GM12878 (cell line): Measurements from ENCODE around the gene CHCHD3. TPM values are rescaled to one million over a fixed set of nuclear protein-coding genes. Genes with fewer than 3 reads are reported as not detected.

Source experiments
- ATAC-seq: fragments of 200-7000 bp; cut with Tn5 transposase; 3 replicates; pipeline ENCODE4 v1.9.1; 2020; ENCODE audit warnings: mild to moderate bottlenecking, moderate library complexity
- BruUV-seq: library from RNA; stranded (reverse); fragments of 400-500 nt; replicated peaks from 2 replicates; lab custom pipeline; 2021; lab: Mats Ljungman, UMichigan
- CTCF ChIA-PET: fragments of 300-600 bp; sonication (Branson Sonifier 250); formaldehyde crosslinking; extraction: SDS; loops from one replicate; lab custom pipeline; 2021; ENCODE audit warnings: inconsistent platforms; lab: Yijun Ruan, JAX
- POLR2A ChIA-PET: fragments of 350-600 bp; formaldehyde crosslinking; extraction: SDS; loops from one replicate; lab custom pipeline; 2021; ENCODE audit warnings: inconsistent platforms; lab: Charles Lee
- RAD21 ChIA-PET: fragments of 300-600 bp; sonication (Branson Sonifier 250); formaldehyde crosslinking; loops from one replicate; lab custom pipeline; 2023; ENCODE audit warnings: antibody characterized with exemption; ENCODE audit not compliant: unreplicated experiment; lab: Charles Lee
- SMC1A ChIA-PET: fragments of 300-600 bp; sonication (Branson Sonifier 250); formaldehyde crosslinking; loops from one replicate; lab custom pipeline; 2023; ENCODE audit not compliant: unreplicated experiment, uncharacterized antibody; lab: Charles Lee
- DNase-seq: peaks from one replicate; pipeline ENCODE4 v3.0.0-alpha.2; 2011; ENCODE audit warnings: low read depth, low spot score
- FAIRE-seq: peaks from 3 replicates; lab custom pipeline; 2011; peaks lifted over from hg19 to GRCh38; lab: Jason Lieb, UNC
- H2AFZ ChIP-seq: 2 replicates; pipeline ENCODE4 v1.6.0; 2011; ENCODE audit warnings: low read depth, low read length, control low read depth; ENCODE audit not compliant: control insufficient read depth
- H3K27ac ChIP-seq: 2 replicates; pipeline ENCODE4 v1.5.1; 2011; ENCODE audit warnings: control low read depth; ENCODE audit not compliant: control insufficient read depth, insufficient read depth
- H3K27me3 ChIP-seq, 2 experiments: replicated peaks in 1 of 2; 2 replicates each; pipeline versions ENCODE4 v1.6.0 to v1.6.1; 2011; ENCODE audit warnings: low read length in 1 of 2; ENCODE audit not compliant: control insufficient read depth in 2 of 2, insufficient read depth in 2 of 2
- H3K36me3 ChIP-seq, 2 experiments: 2 replicates each; pipeline ENCODE4 v1.5.1; 2011; ENCODE audit warnings: low read length in 1 of 2; ENCODE audit not compliant: control insufficient read depth in 2 of 2, insufficient read depth in 2 of 2
- H3K4me1 ChIP-seq: 2 replicates; pipeline ENCODE4 v1.6.1; 2011; ENCODE audit warnings: mild to moderate bottlenecking, low read length, moderate library complexity, mixed read lengths; ENCODE audit not compliant: control insufficient read depth, insufficient read depth
- H3K4me2 ChIP-seq: 2 replicates; pipeline ENCODE4 v1.6.0; 2011; ENCODE audit warnings: control low read depth; ENCODE audit not compliant: control insufficient read depth, insufficient read depth
- H3K4me3 ChIP-seq: fragments of 200-600 bp; sonication (generic); 2 replicates; pipeline ENCODE4 v1.5.1; 2016
- H3K79me2 ChIP-seq: 2 replicates; pipeline ENCODE4 v1.6.0; 2011; ENCODE audit warnings: low read length; ENCODE audit not compliant: control insufficient read depth, insufficient read depth
- H3K9ac ChIP-seq: 2 replicates; pipeline ENCODE4 v1.8.0; 2011; ENCODE audit warnings: low read length, control low read depth, mixed read lengths; ENCODE audit not compliant: control insufficient read depth, insufficient read depth
- H3K9me3 ChIP-seq: replicated peaks from 3 replicates; pipeline ENCODE4 v1.5.1; 2011; ENCODE audit warnings: mild to moderate bottlenecking, low read length; ENCODE audit not compliant: control insufficient read depth, insufficient read depth
- H4K20me1 ChIP-seq: 2 replicates; pipeline ENCODE4 v1.6.0; 2011; ENCODE audit not compliant: control insufficient read depth, insufficient read depth
- ASH2L ChIP-seq: fragments of 300-600, 200-600 bp; sonication (generic); IDR thresholded peaks from 2 replicates; pipeline ENCODE4 v1.6.1; 2017; ENCODE audit warnings: low read depth, mild to moderate bottlenecking, borderline replicate concordance
- DPF2 ChIP-seq: fragments of 450-650 bp; IDR thresholded peaks from 2 replicates; pipeline ENCODE4 v1.6.1; 2017; ENCODE audit warnings: mild to moderate bottlenecking
- EGR1 ChIP-seq, 2 experiments: IDR thresholded peaks; 1 replicate in 1 of 2; 2 replicates in 1 of 2; pipeline ENCODE4 v1.6.1; 2011 to 2012; ENCODE audit warnings: low read depth in 2 of 2, low read length in 2 of 2, borderline replicate concordance in 1 of 2, mild to moderate bottlenecking in 1 of 2, moderate library complexity in 1 of 2
- FOXK2 ChIP-seq: fragments of 450-650 bp; IDR thresholded peaks from 2 replicates; pipeline ENCODE4 v1.6.1; 2017; ENCODE audit warnings: mild to moderate bottlenecking, moderate library complexity
- GABPA ChIP-seq: IDR thresholded peaks from 2 replicates; pipeline ENCODE4 v1.6.1; 2014; ENCODE audit warnings: antibody characterized with exemption, low read depth, mild to moderate bottlenecking, inconsistent platforms
- IRF4 ChIP-seq: IDR thresholded peaks from 2 replicates; pipeline ENCODE4 v1.6.1; 2011; ENCODE audit warnings: low read depth, low read length
- MEF2A ChIP-seq: IDR thresholded peaks from 2 replicates; pipeline ENCODE4 v1.6.1; 2011; ENCODE audit warnings: low read depth, mild to moderate bottlenecking, low read length, moderate library complexity; ENCODE audit not compliant: insufficient read depth
- NFIC ChIP-seq: IDR thresholded peaks from 2 replicates; pipeline ENCODE4 v1.6.1; 2012; ENCODE audit warnings: low read depth, mild to moderate bottlenecking, inconsistent platforms, low read length, moderate library complexity
- NFYA ChIP-seq: IDR thresholded peaks from 2 replicates; pipeline ENCODE4 v1.6.1; 2011; ENCODE audit warnings: low read depth, mild to moderate bottlenecking, low read length, improper control_type of control experiment, borderline replicate concordance
- POLR2A ChIP-seq: IDR thresholded peaks from 2 replicates; pipeline ENCODE4 v1.6.1; 2011; ENCODE audit warnings: low read depth, mild to moderate bottlenecking, low read length
- RAD21 ChIP-seq: IDR thresholded peaks from 2 replicates; pipeline ENCODE4 v1.6.1; 2011; ENCODE audit warnings: mild to moderate bottlenecking, low read depth, low read length, moderate library complexity; ENCODE audit not compliant: insufficient read depth
- SMC3 ChIP-seq: IDR thresholded peaks from 2 replicates; pipeline ENCODE4 v1.6.1; 2011; ENCODE audit warnings: low read length, improper control_type of control experiment, borderline replicate concordance
- ZNF24 ChIP-seq: fragments of 450-650 bp; IDR thresholded peaks from 2 replicates; pipeline ENCODE4 v1.6.1; 2017; ENCODE audit warnings: antibody characterized with exemption, mild to moderate bottlenecking
- WGBS: methylation state at CpG from one replicate; pipeline ENCODE4 v1.1.6; 2016; ENCODE audit warnings: low lambda C conversion rate; ENCODE audit not compliant: insufficient replicate concordance, insufficient coverage; ENCODE audit errors: missing lambda C conversion rate; 5-methylcytosine and 5-hydroxymethylcytosine counted together
- in situ Hi-C: fragments of 300-500 bp; cut with MboI; formaldehyde crosslinking; loops from 9 replicates; pipeline ENCODE4 v1.14.3; 2018; ENCODE audit warnings: mixed read lengths
- intact Hi-C: fragments of 100-400 bp; cut with micrococcal nuclease; formaldehyde crosslinking; loops from one replicate; pipeline ENCODE4 v1.14.2; 2022; ENCODE audit not compliant: unreplicated experiment
- polyA plus RNA-seq, 11 experiments: library from polyadenylated mRNA; depleted of rRNA in 4 of 11; unstranded in 6 of 11; stranded (reverse) in 5 of 11; fragments of >200 nt; fragmentation: Nextera tagmentation in 4 of 11; fragmentation: Illumina TruSeq in 1 of 11; extraction: Ambion mirVana in 4 of 11; extraction: Trizol in 1 of 11; gene quantifications; 1 replicate in 1 of 11; 2 replicates in 10 of 11; pipeline versions ENCODE4 v1.2.1 to v1.2.3, GENCODE V29; 2011 to 2016; ENCODE audit warnings: inconsistent platforms in 2 of 11, missing spikeins in 2 of 11, low read depth in 1 of 11
- total RNA-seq, 4 experiments: library from RNA; depleted of rRNA in 3 of 4; stranded (reverse); fragments of >200 nt in 3 of 4; fragmentation: Illumina TruSeq in 1 of 4; extraction: Trizol in 1 of 4; gene quantifications; 2 replicates each; pipeline versions ENCODE4 v1.2.1 to v1.2.3, GENCODE V29; 2013 to 2021
- TF ChIP-seq, protein P1 (sequence below): fragments of 450-650 bp; IDR thresholded peaks from 2 replicates; pipeline ENCODE4 v1.6.1; 2016; ENCODE audit warnings: mild to moderate bottlenecking
- TF ChIP-seq, protein P2 (sequence below): IDR thresholded peaks from 2 replicates; pipeline ENCODE4 v1.6.1; 2012; ENCODE audit warnings: improper control_type of control experiment, low read depth, low read length; ENCODE audit not compliant: insufficient replicate concordance

CHCHD3 gene
- total and polyA plus RNA-seq, 10 of the 15 experiments (the other 5 are each of a cell fraction or from before 2014, with no cell fraction given): 38.3 to 178 (median 96.2) TPM

DNA sequence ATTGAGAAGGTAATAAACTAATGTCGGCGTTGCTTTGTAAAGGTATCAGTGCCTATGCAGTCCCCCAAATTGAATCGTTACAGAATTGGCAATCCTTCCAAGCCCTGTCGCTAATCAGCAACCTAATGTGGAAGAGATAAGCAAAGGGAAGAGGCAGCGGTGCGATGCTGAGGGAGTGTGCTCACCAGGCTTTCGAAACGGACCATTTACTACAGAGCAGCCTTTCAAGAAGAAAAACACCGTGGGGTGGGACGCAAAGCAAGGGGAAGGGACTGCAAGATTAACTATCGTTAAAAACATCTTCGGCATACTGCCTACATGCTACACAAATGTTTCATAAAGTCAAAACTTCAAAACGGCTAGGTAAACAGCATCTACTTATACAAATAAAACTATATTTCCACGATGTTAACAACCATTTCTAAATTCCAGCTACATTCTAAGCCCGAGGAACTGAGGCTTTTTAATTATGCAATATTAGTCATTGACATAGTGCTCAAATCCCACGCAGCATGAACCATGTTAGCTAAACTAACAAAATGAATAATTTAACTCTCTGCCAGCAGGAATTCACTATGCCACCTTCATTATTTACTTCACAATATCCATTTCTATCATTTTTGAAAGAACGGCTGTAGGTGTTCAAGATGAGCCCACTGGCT is 85.2 kb downstream of the CHCHD3 start:
- WGBS: 97% methylated on average over 17 of the region's 17 CpGs
- no peak for FAIRE-seq
- Histone ChIP-seq H3K9me3 (no peaks in the 10 kb centered on the region), H3K4me2 (no peak overlapping the region), H3K9ac (no peak overlapping the region), H4K20me1 (no peaks in the 10 kb centered on the region), H2AFZ (no peak overlapping the region), H3K79me2 (peaks cover 12% of the 10 kb centered on the region), H3K27ac (no peak overlapping the region), H3K4me3 (no peak overlapping the region), H3K4me1 (no peaks in the 10 kb centered on the region), H3K27me3 (no peaks in the 10 kb centered on the region), H3K36me3 (no peaks in the 10 kb centered on the region; a peak in 1 of 4 replicates)
- ChIA-PET POLR2A (no interaction called here), SMC1A (interaction anchor here (0.7 to 5.2 kb wide), 4 partner anchors 8 to 16 kb away, joined by 3 to 27 read pairs (median 4); no protein-coding TSS in a partner anchor), CTCF (interaction anchor here (0.6 to 1.7 kb wide), 2 partner anchors 105 to 204 kb away, joined by 3 read pairs; no protein-coding TSS in a partner anchor), RAD21 (no interaction called here)
- no peak for ATAC-seq
- in situ Hi-C loops (no loop called here), intact Hi-C loops (no loop called here)
- no TSS peak for BruUV-seq
- no peak for DNase-seq
- TF ChIP-seq, protein P1, sequence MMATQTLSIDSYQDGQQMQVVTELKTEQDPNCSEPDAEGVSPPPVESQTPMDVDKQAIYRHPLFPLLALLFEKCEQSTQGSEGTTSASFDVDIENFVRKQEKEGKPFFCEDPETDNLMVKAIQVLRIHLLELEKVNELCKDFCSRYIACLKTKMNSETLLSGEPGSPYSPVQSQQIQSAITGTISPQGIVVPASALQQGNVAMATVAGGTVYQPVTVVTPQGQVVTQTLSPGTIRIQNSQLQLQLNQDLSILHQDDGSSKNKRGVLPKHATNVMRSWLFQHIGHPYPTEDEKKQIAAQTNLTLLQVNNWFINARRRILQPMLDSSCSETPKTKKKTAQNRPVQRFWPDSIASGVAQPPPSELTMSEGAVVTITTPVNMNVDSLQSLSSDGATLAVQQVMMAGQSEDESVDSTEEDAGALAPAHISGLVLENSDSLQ: no peak
- no peak for TF ChIP-seq EGR1 (IDR thresholded peaks at IDR 0.05; ENCODE audit: borderline replicate concordance in 1 of 2, low read depth in 2 of 2, low read length in 2 of 2)
- TF ChIP-seq NFYA: no peak
- no peak for TF ChIP-seq FOXK2
- no peak for TF ChIP-seq POLR2A
- TF ChIP-seq IRF4: no peak
- TF ChIP-seq RAD21: no peak
- no peak for TF ChIP-seq DPF2
- TF ChIP-seq ZNF24: no peak
- TF ChIP-seq GABPA: no peak
- TF ChIP-seq, protein P2, sequence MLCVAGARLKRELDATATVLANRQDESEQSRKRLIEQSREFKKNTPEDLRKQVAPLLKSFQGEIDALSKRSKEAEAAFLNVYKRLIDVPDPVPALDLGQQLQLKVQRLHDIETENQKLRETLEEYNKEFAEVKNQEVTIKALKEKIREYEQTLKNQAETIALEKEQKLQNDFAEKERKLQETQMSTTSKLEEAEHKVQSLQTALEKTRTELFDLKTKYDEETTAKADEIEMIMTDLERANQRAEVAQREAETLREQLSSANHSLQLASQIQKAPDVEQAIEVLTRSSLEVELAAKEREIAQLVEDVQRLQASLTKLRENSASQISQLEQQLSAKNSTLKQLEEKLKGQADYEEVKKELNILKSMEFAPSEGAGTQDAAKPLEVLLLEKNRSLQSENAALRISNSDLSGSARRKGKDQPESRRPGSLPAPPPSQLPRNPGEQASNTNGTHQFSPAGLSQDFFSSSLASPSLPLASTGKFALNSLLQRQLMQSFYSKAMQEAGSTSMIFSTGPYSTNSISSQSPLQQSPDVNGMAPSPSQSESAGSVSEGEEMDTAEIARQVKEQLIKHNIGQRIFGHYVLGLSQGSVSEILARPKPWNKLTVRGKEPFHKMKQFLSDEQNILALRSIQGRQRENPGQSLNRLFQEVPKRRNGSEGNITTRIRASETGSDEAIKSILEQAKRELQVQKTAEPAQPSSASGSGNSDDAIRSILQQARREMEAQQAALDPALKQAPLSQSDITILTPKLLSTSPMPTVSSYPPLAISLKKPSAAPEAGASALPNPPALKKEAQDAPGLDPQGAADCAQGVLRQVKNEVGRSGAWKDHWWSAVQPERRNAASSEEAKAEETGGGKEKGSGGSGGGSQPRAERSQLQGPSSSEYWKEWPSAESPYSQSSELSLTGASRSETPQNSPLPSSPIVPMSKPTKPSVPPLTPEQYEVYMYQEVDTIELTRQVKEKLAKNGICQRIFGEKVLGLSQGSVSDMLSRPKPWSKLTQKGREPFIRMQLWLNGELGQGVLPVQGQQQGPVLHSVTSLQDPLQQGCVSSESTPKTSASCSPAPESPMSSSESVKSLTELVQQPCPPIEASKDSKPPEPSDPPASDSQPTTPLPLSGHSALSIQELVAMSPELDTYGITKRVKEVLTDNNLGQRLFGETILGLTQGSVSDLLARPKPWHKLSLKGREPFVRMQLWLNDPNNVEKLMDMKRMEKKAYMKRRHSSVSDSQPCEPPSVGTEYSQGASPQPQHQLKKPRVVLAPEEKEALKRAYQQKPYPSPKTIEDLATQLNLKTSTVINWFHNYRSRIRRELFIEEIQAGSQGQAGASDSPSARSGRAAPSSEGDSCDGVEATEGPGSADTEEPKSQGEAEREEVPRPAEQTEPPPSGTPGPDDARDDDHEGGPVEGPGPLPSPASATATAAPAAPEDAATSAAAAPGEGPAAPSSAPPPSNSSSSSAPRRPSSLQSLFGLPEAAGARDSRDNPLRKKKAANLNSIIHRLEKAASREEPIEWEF: no peak
- no peak for TF ChIP-seq NFIC
- TF ChIP-seq ASH2L: no peak
- no peak for TF ChIP-seq MEF2A
- TF ChIP-seq SMC3: no peak
